GM12891 (cell line): ENCODE results near the gene CD46.

Experiments
- PAX5 ChIP-seq: IDR thresholded peaks from 2 replicates; pipeline ENCODE4 v1.6.1; 2011; ENCODE audit warnings: low read length, moderate library complexity, mild to moderate bottlenecking; ENCODE audit not compliant: insufficient read depth, severe bottlenecking
- POLR2A ChIP-seq: IDR thresholded peaks from 2 replicates; pipeline ENCODE4 v1.6.1; 2011; ENCODE audit warnings: low read depth, low read length, control low read depth
- POLR2AphosphoS5 ChIP-seq: IDR thresholded peaks from 2 replicates; pipeline ENCODE4 v1.6.1; 2011; ENCODE audit warnings: low read depth, low read length, control low read depth
- POU2F2 ChIP-seq: IDR thresholded peaks from 2 replicates; pipeline ENCODE4 v1.6.1; 2011; ENCODE audit warnings: low read depth, mild to moderate bottlenecking, control low read depth, low read length, moderate library complexity
- TAF1 ChIP-seq: IDR thresholded peaks from 2 replicates; pipeline ENCODE4 v1.6.1; 2011; ENCODE audit warnings: low read depth, low read length, control low read depth

DNA sequence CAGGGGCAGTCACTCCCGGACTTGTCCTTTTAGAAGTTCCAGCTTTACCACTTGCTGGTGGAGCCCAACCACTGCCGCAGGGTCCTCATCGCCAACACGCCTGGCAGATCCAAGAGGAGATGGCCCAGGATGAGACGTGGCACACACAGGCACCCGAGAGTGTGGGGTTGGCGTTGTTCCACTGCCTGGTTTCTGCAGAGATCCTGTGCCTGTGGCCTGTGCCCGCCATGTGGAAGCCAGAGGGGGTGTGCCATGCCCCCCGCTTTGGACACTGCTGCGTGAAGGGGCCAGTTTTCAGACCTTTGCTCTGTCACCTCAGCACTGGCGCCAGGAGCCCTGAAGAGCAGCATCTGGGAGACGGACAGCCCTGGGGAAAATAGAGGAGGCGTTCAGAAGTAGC, 10.8 kb downstream of the CD46 start:
- no peak for TF ChIP-seq POLR2AphosphoS5
- no peak for TF ChIP-seq POLR2A
- TF ChIP-seq TAF1: no peak
- no peak for TF ChIP-seq PAX5
- TF ChIP-seq POU2F2: no peak
